Measurements from ENCODE around the gene GSN.

The GSN gene

DNA sequence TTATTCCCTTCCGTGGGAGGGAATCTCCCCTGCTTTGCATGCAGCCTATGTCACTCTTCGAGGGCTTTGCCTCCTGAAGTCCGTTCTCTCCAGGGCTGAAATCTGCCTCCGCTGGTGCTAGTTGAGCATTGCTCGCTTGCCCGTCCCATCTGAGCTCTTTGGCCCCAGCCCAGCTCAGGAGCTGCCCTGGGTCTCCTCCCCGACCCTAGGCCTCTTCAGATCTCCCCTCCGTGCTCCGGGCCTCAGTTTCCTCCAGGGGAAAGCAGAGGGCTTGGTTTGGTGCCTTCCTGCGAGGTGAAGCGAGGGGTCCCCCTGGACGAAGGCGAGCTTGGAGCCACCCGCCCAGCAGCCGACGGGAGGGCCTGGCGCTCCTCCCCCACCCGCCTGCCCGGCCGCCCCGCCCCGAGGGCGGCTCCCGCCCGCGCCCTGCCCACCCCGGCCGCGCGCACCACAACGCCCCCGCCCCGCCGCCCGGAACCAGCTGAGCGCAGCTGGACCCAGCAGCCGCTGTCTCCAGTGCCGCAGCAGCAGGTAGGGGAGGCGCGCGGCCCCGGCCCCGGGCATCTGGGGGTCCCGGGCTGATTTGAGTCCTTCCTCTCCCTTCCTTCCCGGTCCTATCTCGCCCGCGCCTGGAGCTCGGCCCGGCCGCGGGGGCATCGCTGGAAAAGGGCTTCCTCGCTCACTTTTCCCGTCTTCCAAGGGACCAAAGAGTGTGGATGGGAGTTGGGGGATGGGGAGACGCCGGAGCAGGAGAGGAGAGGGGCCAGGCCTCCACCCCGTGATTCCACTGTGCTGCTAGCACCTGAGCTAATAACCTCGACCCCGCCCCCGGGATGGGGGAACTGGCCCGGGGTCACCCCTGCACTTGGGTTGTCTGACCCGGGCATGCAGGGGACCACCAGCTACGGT is at the start of gene GSN:
TSS of gene GSN (plus strand) at position 474 of the 909 bp plus-strand sequence. CDS start 33,810 bp downstream, outside the sequence.
- DNase-seq: peak; percentile 24

DNA sequence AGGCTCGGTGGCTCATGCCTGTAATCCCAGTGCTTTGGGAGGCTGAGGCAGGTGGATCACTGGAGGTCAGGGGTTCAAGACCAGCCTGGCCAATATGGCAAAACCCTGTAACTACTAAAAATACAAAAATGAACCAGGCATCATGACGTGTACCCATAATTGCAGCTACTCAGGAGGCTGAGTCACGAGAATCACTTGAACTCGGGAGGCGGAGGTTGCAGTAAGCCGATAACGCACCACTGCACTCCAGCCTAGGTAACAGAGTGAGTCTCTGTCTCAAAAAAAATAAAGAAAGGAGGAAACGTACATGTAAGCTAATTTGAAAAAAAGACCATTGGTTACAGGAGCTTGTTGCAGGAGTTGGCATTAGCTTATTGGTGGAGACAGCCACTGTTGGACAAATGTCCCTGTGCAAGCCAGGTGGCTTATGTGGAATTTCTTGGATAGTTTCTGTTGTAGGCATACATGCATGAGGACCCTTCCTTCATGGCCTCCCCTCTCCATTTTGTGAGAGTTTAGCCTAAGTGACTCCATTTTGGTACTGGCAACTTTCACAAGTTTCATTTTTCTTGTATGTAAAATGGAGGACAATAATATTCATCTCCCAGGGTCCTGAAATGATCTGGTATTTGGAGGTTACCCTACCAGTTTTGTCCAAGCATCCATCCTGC is 49.5 kb upstream of the GSN start:
- DNase-seq: no peak

DNA sequence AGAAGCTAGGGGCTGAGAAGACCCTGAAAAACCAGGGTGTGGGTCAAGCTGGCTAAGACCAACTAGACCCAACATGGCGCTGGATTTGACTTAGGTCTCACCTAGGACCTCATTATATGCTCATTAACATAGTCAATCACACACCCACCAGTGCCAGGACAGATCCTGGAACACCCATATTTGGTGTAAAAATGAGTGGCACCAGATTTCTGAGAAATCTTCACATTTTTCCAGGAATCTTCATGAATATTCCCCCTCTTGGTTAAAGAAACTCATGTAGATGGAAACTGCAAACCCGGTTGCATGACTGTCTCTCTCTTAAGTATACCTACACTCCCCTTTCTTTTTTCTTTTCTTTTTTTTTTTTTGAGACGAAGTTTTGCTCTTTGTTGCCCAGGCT is 48.4 kb upstream of the GSN start:
- DNase-seq: no peak

DNA sequence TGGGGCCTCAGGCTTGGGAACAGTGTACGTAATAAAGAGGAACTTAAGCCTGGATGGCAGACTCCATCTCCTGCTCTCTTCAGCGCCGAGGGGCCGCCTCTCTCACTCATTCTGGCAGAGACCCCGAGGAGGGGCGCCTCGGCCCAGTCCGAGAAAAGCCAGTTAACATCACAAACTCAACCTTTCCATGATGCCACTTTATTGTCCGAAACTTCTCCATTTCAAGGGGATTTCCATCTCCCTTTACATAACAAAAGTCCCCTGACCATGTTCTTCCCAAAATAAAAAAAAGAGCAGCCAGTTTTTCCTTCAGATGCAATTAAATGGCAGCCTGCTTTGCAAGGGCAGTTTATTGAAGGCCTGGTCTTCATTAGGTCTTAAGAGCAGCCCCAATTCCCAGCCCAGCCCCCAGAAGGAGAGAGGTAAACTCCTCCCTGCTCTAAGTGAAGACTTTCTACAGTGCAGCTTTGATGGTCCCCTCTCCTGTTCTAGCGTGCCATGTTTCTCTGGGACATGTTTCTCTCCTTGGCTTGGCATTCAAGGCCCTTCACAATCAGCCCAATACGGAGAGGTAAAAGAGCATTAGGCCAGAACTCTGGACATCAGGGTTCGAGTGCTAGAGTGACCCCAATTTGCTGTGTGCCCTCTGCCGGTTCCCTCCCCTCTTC is 46.8 kb upstream of the GSN start:
- DNase-seq: no peak

DNA sequence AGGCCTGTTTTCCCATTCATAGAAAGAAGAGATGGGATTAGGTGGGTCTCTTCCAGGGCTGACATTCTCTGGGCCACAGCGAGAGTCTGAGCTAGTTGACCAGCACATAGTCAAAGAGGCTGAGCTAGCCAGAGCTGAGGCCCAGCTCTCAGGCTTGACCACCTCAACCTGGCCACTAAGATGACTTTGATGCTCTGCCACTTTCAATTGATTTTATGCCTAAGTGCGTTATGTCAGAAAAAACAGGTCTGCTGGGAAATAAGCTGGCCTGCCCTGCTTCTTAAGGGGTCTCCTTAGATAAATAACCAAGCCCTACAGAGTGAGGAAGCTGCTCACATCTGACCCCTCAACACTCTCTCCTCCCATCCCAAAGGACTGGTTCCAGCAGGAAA is 46.3 kb upstream of the GSN start:
- DNase-seq: no peak

DNA sequence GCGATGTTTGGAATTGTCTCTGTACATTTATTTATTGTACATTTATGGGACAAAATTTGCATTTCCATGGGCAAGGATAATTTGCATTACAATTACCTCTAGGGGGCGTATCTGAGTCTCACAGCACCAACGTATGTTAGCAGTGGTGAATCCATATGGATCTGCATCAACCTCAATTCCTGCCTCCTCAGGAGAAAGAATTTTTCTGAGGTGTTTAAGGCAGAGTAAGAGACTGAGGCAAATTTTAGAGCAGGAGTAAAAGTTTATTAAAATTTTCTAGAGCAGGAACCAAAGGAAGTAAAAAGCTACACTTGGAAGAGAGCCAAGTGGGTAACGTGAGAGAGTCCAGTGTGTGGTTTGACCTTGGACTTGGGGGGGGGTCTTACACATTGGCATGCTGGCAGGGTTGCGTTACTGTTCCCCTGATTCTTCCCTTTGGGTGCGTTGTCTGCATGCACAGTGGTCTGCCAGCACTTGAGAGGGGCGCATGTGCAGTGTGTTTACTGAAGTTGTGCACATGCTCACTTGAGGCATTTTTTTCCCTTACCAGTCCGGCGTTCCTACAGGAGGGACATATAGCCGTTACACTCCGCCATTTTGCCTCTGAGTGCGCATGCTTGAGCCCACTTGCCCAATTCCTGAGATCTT is 45.3 kb upstream of the GSN start:
- DNase-seq: peak; percentile 16

DNA sequence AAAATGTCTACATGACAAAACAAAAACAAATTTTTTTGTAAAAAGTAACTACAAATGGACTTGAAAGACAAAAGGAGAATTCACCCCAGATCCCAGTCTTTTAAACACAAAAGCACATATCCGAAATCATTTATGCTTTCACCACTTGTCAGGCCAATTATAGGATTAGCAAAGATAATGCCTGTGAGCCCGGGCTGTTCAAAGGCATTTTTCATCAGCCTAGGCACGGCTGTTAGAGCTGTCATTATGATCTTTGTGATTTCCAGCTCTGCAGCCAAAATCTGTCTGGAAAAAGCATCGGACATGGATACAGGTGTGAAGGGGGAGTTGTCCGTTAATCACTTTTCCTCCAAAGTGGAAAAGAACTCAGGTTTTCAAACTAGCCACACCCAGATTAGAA is 42.7 kb upstream of the GSN start:
- peak; percentile 11 for DNase-seq

DNA sequence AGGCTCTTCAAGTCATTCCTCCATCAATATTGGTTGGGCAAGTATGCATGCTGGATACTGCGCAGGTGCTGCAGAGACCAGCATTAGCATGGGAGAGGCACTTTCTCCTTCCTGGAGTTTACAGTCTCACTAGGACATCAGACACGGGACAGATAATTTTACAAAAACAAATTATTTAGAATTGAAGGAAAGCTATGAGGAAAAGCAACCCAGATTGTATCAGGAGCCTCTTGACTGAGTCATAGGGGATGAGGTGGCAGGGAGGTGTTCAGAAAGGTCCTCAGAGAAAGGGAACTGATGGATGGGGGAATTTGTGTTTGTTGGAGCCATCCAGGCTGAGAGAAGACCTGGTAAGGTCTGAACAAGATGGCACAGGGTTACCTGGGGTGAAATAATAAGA is 41.8 kb upstream of the GSN start:
- no peak for DNase-seq

DNA sequence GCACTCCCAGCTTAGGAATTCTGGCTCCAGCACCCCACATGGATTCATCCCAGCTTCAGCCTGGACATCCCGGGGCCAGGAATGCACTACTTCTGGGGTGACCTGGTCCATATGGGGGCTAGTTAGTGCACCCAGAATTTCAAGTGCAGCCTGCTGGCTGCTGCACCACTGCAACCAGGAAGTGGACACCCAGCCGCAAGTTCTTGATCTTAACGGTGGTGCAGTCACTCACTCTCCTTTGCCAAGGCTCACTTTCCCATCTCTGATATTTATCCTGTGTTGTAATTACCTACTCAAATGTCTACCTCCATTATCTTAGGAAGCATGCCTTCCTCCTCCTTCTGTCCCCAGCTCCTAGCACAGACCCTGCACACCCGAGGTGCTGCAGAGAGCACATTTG is 40.1 kb upstream of the GSN start:
- DNase-seq: no peak

DNA sequence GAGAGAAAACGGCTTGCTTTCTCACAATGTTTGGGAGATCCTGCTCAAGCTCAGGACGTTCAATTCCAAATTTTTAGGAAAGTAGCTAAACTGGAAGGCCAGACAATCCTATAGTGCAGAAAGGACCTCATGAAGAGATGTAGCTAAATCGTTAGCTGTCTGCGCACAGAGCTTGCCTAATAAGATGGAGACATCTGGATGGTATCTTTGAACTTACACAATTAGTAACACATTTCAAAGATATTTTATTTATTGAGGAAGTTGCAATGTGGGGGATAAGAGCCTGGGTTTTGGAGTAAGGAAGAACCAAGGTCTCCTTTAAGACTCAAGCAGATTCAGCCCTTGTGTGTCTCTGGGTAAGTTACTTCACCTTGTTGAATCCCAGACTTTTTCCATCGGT is 37.7 kb upstream of the GSN start:
- no peak for DNase-seq

DNA sequence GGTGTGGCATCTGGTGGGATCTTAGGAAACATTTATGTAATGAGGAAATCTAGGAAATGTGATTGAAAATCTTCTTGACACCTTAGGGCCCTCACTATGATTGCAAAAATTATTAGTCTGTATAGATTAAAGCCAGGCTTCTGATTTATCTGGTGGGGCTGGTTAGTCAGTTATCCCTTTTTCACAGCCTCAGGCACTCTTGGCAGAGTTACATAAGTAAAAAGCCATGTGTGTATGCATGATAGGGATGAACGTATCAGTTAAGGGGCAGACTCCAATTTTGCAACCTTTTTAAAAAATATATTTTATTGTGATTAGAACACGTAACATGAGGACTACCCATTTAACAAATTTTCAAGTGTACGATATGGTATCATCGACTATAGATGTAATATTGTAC is 35.7 kb upstream of the GSN start:
- DNase-seq: no peak

DNA sequence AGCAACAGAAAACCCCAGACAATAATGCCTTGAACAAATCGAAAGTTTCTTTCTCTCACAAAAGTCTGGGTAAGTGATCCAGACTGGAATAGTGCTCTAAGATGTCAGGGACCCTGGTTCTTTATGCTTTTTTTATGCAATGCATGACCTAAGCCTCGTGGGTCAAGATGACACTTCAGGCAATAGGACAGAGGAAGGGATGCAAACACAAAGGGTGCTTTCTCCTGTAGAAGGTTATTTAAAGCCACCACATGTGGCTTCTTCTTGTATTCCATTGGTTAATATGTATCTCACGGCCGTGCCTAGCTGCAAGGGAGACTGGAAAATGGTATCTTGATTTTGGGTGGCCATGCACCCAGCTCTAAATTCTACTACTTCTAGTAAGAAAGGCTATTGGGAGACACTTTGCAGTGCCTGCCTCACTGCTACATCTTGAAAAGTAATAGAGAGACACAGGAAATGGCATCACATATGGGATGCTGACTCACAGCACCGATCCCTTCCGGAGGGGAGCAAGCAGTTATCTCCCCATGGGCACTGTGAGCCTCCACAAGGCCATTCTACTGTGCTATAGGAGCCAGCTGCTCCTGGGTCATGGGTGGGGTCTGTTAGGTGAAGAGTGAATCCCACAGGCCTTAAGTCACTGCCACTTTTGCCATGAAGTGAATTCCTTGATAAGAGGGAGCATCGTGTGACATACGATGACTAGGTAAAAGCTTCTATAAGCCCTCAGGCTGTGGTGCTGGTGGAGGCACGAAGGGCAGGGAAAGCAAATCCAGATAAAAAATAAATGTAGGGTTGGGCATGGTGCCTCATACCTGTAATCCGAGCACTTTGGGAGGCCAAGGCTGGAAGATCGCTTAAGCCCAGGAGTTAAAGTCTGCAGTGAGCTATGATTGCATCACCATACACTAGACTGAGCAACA is 33.8 kb upstream of the GSN start:
- no peak for DNase-seq

DNA sequence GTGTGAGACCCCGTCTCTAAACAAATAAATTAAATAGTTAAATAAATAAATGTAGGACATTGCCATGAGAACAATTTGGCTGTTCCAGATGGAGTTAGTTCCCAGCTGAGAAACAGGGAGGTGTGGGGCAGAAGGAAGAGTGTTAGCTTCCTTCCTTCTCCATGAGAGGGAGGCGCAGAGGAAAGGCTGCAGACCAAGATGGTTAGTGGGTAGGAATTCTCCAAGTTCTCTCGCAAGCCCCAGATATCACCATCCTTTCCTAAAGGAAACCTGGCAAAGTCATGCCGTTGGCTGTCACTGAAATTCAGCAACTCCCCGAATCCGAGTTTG is 33.2 kb upstream of the GSN start:
- DNase-seq: no peak

DNA sequence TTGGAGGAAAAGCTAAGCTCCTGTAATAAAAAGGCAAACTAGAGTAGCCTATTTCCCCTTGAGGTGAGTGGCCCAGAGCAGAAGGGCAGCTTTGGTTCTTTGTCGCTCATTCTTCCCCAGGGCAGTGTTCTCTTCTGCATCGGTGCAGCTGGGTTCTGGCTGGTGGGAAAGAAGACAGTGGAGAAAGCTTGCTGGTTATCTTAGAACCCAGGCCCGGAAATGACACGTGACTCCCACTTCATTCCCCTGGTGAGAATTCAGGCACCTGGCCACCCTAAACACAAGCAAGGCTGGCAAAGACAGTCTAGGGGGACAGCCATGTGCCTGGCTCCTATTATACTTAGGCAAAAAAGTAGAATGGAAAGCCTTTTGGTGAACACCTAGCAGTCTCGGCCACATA is 32.5 kb upstream of the GSN start:
- no peak for DNase-seq

DNA sequence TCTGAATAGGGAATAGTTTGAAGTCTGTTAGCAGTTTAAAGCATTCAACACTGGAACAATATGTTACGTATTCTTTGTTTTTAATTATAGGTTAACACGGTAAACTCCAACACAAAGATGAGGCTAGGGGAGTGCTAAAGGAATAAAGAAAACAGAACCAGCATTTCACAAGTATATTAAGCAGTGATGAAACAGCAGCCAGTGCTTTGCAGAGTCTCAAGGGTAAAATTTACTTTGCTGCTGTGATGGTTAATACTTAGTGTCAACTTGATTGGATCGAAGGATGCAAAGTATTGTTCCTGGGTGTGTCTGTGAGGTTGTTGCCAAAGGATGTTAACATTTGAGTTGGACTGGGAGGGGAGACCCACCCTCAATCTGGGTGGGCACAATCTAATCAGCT is 30.0 kb upstream of the GSN start:
- DNase-seq: no peak

DNA sequence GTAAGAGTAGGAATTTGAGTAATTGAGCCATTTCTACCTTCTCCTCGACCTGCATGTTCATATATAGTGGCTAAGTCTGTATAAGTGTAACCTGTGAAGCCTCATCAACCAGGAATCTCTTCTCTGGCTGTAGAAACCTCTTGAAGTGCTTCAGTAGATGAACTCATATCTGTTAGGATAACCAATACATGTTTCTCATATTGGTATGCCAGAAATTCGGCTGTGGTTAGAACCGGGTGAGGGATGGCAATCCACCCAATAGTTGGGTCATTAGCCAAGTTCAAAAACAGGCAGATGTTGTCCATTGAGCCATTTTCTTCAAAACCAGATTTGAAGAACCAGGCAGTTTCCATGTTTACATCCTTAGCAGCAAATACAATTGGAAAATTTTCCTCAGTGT is 28.9 kb upstream of the GSN start:
- no peak for DNase-seq

DNA sequence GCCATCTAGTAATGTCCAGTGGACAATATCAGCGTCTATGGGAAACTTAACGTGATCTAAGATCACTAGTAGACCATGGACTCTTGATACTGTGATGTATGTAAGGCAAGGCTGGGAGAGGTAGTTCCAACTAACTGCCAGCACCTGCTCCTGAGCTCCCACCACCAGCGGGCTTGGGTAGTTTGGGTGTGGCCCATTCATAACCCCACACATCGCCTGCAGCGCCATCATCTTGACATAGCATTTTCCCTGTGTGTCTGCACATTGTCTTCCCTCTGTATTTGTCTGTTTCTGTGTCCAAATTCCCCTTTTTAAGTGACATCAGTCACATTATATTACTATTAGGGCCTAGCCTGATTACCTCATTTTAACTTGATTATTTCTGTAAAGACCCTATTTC is 28.1 kb upstream of the GSN start:
- no peak for DNase-seq

DNA sequence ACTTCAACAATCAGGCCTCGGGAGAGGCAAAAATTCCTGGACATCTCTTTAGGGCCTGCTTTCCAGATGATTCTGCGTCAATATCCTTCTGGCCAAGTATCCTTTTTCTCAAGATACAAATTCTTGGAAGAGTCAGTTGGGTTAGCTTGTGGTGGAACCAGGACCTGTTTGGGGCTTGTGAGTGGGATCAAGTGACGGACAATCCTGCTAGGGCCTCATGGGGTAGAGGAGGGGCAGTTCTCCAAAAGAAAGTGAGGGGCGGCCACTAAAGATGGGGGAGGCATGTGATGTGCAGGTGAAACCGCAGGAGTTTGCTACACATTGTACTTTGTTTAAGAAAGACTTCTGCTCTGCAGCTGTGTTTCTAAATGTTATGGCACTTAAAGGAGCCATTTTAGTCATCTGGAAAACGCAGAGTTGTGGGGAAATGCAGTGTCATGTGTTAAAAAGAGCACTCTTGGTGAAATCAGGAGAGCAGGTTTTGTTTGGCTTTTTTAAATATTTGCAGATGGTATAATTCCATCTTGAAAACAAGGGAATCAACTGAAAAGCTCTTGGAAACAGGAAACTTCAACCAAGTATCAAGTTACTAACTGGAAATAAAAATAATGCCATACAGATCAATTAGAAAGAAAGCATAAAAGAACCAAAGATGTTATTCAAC is 27.4 kb upstream of the GSN start:
- no peak for DNase-seq

DNA sequence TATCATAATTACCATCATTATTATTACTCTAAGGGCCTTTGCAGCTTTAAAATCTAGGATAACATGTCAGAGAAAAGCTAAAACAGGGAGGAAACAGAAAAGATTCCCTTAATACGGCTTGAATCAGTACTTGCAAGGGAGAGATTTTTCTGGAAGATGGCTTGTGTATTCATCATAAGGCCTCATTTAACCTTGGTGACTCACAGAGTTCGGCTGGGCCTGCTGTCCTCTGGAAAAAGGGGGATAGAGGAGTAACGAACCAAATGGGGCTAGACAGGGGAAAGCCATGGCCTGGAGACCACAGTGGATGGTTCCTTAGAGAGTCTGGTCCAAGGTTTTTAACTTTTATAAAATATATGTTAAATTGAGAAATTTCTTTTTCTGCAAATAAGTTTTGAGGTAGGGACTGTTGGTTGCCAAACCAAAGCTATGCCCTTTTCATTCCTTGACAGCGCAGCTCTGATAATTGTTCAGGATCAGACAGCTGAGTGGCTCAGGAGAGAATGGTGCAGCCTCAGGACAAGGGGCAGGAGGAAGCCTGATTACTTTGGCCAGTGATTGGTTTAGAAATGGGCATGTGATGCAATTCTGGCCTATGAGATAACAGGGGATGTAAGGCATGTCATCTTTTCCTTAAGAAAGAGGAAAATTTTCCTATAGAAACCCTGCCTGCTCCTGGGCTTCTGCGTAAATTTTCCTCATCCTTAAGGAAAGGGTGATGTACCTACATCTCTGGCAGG is 25.6 kb upstream of the GSN start:
- DNase-seq: no peak

DNA sequence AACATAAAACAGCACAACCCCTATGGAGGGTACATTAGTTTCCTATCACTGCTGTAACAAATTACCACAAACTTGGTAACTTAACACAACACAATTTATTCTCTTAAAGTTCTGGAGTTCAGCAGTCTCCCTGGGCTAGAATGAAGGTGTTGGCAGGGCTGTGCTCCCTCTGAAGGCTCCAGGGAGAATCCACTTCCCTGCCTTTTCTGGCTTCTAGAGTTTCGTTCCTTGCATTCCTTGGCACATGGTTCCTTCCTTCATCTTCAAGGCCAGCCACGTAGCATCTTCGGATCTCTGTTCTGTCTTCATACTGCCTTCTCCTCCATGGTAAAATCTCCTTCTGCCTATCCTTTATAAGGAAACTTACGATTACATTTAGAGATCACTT is 25.0 kb upstream of the GSN start:
- no peak for DNase-seq

Data from NCI-H2227 treated with DMSO at 0.1 percent for 48 hours (cell line).